RKO (cell line): ENCODE data around the gene SLC37A4.
A peak's percentile ranks its signal among the peaks of the same experiment; 100 is the strongest.
"Not testable (repeated sequence)": the region's sequence is repeated elsewhere in the genome, so short reads cannot be mapped to it uniquely, and the experiment has no call there.

ENCODE experiments used
- DNase-seq: peaks from one replicate; pipeline ENCODE4 v3.0.0-alpha.2; 2016; ENCODE audit warnings: low spot score

Gene SLC37A4

GRCh38 chr11:119041821-119042514, 11.3 kb upstream of the SLC37A4 start:
- DNase-seq, result no peak

DNA sequence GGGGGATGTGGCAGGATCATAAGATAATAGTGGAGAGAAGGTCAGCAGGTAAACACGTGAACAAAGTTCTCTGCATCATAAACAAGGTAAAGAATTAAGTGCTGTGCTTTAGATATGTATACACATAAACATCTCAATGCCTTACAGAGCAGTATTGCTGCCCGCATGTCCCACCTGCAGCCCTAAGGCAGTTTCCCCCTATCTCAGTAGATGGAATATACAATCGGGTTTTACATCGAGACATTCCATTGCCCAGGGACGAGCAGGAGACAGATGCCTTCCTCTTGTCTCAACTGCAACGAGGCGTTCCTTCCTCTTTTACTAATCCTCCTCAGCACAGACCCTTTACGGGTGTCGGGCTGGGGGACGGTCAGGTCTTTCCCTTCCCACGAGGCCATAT, 8.8 kb upstream of the SLC37A4 start:
- DNase-seq, result not testable (repeated sequence)

DNA sequence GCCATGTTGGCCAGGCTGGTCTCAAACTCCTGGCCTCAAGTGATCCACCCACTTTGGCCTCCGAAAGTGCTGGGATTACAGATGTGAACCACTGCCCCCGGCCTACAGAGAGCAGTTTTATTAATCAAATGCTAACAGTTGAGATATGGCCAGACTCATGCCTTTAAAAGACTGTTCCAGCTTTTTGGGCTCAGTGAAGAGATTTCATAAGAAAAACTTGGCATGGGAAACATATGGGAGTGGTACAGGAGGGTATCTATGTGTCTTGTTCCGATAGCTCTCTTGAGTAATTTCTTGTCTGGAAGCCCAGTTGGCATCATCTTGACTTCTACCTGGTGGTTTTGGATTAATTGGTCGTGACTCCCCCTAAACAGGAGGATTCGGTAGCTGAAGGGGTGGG, 8.2 kb upstream of the SLC37A4 start:
- DNase-seq, result no peak

DNA sequence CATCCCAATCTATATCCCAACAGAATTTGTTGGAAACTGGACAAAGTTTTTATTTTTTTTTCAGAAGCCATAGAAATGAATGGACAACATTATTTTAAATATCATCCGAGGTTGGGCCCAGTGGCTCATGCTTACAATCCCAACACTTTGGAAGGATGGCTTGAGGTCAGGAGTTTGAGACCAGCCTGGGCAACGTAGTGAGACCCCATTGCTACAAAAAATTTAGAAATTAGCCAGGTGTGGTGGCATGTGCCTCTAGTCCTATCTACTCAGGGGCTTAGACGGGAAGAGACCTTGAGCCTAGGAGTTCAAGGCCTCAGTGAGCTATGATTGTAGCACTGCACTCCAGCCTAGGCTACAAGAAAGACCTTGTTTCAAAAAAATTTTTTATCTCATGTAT, 4.1 kb upstream of the SLC37A4 start:
- DNase-seq, result no peak

GRCh38 chr11:119033421-119033820, 2.7 kb upstream of the SLC37A4 start:
- not testable (repeated sequence) for DNase-seq

DNA sequence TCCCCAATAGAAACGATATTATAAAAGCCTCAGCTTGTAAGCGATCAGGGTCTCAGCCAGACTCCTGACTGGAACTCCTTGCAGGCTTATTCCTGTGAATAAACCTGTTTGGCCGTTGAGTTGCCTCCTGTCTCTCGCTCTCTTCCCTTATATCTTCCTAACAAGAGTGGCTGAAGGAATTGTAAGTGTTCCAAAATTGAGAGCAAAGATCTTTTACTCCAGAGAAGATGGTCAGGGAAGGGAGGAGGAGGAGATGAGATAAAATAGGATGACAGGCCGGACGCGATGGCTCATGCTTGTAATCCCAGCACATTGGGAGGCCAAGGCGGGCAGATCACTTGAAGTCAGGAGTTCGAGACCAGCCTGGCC, 1.2 kb upstream of the SLC37A4 start:
- DNase-seq, result no peak

DNA sequence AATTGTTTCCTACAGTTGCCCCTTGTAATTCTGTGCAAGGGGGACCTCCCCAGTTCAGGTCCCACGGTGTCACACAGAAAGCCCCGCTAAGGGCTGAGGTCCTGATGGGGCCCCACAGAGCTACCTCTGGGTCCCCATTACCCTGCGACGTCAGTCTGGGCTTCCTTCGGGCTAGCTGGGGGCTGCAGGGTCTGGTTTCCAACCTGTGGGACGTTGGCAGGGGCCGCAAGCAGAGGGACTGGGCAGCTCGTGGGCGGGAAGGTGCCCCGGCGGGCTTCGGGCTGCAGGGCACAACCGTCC, 698 bp downstream of the SLC37A4 start:
- DNase-seq, result no peak

DNA sequence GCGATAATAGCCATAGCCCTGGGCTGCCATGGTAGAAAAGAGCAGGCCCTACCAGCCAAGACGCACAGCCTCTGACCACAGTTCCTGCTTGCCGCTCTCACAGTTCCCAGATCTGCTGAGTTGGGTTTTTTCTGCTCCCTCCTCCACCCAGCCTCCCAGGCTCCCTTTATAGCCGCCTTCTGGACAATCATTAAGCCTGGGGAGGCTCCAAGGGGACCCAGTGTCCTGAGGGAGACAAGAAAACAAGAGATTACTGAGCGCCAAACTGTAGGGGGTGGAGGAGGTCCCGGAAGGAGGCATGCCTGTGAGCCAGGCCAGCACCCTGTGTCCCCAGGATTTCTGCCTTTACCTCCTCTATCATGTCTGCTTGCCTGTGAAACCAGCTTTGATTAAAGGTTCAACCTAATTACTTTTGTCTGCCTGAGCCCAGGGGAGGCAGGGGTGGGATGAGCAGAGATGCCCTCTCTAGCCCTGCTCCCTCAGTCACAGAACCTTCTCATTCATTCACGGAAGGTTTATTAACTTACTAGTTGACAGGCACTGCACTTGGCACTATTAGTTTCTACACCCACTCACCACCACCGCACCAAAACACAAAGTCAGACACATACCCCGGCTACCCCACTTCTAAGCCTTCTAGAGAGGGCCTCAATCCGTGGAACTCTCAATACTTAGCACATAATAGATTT, 1.2 kb downstream of the SLC37A4 start:
- DNase-seq, result peak; percentile 43

GRCh38 chr11:119029069-119029339, 1.7 kb downstream of the SLC37A4 start:
- DNase-seq, result no peak

GRCh38 chr11:119028346-119029068, 2.2 kb downstream of the SLC37A4 start:
- DNase-seq, result no peak

GRCh38 chr11:119027561-119028345, 2.9 kb downstream of the SLC37A4 start:
- no peak for DNase-seq

- no peak for DNase-seq
Measured at GRCh38 chr11:119026970-119027369, 3.7 kb downstream of the SLC37A4 start.

- DNase-seq, result no peak
Measured at GRCh38 chr11:119025978-119026766, 4.5 kb downstream of the SLC37A4 start.

DNA sequence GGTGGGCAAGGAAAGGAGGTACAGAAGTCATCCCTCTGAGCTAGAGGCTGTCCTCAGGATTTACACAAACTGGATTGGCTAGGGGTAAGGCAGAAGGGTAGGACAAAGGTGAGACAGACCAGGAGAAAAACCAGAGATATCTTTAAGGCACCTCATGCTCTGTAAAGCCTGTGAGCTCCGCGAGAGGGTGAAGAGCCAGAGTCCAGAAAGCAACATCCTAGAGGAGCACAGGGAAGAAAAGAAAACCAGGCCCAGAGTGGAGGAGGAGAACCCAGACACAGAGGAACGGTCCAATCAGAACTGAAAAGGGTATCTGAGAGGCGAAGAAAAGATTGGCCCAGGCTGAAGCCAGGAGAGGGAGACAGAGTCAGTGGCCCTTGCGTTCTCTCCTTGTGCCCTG, 5.1 kb downstream of the SLC37A4 start:
- no peak for DNase-seq

GRCh38 chr11:119025099-119025473, 5.6 kb downstream of the SLC37A4 start:
- no peak for DNase-seq

DNA sequence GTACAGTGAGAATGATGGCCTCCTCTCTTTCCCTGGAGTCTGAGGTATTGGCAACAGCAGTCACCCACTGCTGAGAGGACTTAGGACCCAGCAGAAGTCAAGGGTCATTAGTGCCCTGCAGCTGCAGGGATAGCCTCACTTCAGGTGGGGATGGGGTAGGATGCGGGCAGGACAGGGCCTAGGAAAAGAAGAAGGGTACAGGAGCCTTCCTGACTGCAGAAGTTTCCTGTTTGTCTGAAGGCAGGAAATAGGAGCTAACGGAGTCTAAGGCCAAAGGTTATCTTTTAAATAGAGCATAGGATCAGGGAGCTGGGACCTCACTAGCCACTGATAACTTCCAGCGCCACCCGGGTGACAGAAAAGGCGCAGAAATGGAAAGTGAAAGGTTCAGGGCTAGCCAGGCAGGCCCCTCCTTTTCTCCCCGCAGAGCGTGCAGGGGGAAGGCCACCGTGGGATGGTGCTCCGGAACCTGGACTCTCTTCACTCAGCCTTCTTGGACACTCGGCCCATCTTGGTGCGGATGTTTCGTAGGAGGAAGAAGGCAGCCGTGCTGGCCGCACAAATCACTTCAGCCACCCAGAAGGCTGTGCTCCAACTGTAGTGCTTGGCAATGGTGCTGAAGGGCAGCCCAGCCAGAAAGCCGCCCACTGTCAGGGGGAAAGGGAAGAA, 6.1 kb downstream of the SLC37A4 start:
- DNase-seq, result no peak

GRCh38 chr11:119023741-119024140, 6.9 kb downstream of the SLC37A4 start:
- no peak for DNase-seq

DNA sequence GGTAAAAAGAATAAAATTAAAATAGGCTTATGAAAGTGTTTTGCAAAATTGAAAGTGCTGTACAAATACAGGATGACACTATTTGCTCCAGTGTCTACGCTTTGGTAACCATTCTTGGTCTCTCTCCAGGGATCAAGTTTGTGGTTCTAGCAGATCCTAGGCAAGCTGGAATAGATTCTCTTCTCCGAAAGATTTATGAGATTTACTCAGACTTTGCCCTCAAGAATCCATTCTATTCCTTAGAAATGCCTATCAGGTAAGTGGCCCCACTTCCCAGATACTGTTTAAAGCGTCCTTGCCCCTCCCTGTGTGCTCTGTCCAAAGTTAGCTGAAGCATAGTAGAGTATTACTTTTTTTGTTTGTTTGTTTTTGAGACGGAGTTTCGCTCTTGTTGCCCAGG, 9.0 kb downstream of the SLC37A4 start:
- DNase-seq, result no peak

DNA sequence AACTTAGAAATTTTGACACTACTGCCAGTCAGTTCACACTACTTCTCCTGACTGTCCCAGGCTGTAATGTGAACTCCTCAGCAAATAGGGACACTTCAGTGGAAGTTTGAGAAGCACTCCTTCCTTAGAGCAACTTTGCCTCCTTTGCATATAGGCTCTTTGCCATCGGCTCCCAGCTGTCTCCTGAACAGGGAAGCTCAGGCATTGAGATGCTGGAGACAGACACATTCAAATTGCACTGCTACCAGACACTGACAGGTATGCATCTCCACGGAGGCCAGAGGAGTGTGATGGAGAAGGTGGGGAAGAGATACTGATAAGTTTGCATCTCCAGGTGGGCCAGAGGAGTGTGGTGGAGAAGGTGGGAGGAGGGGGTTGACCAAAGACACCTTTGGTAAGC, 10.7 kb downstream of the SLC37A4 start:
- no peak for DNase-seq

- DNase-seq, result peak; percentile 98
Measured at GRCh38 chr11:119018074-119018938, 12.4 kb downstream of the SLC37A4 start, which contains the start of the genes RPS25 and TRAPPC4. Gene RPS25, minus strand, starts transcription at chr11:119018343. Its CDS starts 59 bp downstream, at chr11:119018284. Gene TRAPPC4, plus strand, starts transcription at chr11:119018766. Its CDS starts 30 bp downstream, at chr11:119018796.
